ENCODE results near the gene CNRIP1.
"Not testable (repeated sequence)": the region's sequence is repeated elsewhere in the genome, so short reads cannot be mapped to it uniquely, and the experiment has no call there.

Gene CNRIP1

DNA sequence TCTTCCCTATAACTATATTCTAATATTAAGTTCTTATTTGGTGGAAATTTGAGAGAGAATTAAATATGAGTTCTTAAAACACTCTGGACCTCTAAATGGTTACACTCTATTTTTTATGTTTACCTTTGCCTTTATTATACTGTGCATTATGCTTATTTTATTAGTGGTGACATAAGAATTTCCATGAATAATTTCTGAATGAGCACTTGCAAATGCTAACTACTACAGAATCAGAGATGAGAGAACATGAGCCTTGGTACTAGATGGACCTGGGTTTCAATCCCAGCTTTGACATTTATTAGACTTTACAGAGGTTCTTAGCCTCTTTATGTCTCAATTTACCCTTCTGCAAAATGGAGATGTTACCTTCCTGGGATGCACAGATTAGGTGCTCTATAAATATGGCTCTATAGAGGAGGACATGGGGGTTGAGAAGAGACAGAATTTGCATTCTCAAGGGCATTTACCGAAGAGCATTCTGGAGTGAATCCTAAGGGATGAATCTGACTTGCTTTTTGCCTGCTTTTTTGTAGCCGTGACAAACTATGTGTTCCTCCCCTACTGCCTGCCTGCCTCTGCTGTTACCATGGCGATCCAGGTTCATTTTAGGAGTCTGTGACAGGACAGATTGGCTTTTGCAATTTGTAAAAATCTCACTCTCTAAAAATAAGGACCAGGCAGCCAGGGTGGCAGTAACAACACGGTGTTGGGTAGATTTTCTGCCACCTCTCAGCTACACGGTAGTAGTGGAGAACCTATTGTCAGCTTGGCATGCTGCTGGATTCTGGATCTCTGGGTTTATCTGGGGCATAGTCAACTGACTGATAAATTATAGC is 20.7 kb upstream of the CNRIP1 start:
- DNase-seq = no peak

DNA sequence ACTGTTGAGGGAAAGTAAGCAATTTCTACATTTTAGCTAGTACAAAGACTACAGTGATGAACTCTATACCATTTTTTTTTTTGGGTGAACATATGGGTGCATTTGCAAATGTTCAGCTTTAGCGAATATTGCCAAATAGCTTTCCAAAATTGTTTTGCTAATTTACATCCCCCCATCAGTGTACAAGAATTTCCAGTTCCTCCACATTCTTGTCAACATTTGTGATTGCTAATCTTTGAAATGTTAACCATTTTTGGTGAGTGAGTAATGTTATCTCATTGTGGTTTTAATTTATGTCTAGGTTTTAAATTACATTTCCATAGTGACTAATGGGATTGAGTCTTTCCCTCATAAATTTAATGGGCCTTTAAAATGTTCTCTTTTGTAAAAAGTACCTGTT is 16.4 kb upstream of the CNRIP1 start:
- no peak for DNase-seq

DNA sequence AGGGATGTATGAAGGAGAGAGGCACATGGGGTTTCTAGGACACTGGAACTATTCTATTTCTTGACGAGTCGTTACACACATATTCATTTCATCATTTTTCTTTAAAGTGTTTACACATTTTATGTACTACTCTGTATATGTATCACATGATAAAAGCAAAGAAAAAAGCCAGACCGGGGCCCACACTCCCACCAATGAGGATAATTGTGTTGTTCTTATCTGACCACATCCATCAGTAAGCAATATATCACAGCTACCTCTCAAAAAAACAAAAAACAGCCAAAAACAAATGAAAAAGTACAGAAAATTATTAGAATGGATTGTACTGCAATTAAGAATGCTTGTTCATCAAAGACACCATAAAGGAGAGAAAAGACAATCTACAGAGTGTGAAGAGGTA is 14.2 kb upstream of the CNRIP1 start:
- no peak for DNase-seq

DNA sequence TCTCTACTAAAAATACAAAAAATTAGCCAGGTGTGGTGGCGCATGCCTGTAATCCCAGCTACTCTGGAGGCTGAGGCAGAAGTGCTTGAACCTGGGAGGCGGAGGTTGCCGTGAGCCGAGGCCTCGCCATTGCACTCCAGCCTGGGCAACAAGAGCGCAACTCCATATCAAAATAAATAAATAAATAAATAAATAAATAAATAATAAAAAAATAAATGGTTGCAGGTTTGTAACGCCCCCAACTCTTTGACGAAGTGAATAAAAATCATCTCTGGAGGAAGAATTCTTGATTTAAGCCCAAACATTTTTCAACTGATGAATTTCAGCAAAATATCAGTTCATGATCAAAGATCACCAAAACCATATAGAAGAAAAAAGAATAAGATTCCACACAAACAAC is 13.3 kb upstream of the CNRIP1 start:
- no peak for DNase-seq

DNA sequence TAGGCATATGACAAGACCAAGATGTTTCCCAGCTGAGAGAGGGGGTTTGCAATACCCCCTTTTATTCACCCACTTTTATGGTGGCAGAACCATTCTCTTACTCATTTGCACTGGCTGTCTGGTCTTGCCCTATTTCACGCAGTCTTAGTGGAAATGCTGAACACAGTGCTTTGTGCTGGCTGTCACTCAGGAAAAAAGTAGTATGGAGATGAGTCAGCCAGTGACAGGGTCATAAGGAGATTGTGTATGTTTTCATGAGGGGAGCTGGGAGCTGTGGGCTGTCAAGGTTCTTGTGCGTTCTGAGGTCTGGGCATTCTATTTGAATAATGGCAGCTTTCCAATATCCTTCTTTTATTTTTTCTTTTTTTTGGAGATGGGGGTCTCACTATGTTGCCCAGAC is 10.9 kb upstream of the CNRIP1 start:
- no peak for DNase-seq

DNA sequence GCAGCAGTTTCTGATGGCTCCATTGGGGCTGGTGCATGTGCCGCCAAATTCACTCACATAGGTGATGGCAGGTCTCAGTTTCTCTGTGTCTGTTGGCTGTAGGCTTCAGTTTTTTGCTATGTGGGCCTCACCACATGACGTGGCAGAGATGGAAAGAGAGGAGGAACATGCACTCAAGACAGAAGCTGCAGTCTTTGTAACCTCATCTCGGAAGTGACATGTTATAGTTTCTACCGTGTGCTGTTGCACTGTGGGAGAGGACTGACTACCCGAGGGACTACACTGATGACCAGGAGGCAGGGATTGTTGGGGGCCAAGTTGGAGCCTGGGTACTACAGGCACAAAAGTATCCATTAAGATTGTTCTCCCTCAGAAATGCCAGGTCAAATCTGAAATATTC is 9.2 kb upstream of the CNRIP1 start:
- no peak for DNase-seq

DNA sequence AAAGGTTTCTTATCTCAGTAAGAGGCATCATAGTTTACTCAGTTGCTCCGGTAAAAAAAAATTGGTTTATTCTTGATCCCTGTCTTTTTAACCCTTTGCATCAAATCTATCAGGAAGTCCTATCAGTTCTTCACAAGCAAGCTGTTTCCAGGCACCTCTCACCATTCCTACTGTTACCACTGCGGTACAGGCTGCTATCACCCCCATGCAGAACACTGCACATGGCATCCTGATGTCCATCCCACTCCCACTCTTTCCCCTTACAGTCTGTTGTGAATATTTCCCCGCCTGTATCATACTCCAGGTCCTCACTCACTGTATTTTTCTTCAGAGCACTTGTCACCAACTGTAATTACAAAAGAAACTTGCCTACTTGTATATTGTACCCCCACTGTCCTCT is 5.3 kb upstream of the CNRIP1 start:
- DNase-seq = no peak

DNA sequence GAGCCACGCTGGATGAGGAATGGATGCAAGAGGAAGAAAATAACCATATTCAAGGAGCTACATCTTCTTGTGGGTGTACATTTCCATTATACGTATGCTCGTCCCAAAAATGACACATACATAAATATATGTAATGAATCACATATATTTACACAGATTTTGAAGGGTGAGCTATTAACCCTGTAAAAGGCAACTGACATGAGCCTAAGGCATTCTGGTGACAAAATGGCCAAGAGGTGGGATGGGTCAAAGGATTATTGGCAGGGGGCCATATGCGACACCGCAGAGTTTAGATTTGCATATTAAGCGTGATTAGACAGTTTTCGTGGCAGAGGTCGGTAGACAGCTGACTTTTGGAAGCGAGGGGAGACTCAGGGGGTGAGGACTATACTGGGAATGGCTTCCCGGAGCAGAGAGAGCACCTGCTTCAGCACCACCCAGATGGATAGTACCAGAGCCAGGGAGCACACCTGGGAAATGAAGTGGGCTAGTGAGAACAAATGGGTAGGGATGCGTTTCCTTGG is 431 bp upstream of the CNRIP1 start:
- no peak for DNase-seq

DNA sequence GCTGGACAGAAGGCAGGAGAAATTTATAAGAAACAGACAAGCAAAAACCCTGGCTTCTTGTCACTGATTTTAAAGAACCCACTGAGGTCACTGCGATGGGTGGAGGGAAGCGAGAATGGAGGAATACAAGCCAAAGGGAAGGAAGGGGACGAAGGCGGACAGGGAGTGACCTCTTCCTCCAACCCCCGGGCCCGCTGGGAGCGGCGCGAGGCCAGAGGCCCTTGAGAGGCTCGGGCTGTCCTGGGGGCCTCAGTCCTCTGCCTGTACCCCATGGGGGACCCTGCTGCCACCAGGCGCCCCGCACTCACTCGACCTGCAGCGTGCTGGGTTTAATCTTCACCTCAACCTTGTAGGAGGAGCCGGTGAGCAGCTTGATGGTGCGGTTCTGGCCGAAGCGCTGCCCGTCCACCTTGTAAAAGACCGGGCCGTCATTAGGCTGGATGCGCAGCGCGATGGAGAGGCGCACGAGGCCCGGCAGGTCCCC is 793 bp downstream of the CNRIP1 start:
- no peak for DNase-seq

DNA sequence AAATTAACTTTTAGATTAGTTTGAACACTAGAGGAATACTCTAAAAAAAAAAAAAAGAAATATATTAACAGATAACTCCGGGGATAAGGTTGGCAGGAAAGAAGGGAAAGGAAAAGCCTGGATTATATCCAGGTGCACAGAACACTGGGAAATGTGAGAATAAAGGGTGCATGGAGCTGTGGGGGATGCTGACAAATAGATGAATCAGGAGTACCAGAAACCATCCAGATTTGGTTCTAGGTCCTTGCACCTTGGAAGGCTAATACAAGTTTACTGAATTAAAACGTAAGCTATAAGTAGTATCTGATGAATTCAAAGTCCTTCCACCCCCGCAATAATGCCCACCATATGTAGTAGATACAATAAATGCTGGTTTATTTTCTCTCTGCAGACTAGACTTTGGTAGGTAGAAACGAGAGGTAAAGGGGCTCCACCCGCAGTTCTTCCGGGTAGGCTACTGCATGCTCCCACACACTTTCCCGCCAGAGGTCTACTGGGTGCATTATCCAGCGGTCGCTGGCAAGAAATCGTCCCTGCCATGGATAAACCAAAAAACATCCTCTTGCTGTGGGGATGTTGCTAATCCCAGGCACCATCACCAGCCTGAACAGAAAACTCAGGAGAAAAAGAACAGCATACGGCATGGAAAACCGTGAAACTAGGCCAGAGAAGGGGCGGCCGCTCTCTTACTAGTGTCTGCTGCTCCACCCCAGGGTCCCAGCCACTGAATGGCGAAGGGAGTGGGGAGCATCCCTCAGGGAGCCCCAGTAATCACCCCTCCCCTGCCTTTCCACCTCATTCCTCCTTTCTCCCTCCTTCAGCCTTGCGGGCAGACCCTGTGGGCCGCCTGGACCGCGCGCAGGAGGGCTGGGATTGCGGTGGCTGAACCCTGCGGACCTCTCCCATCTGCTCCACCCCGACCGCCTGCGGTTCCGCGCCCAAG is 1.5 kb downstream of the CNRIP1 start:
- no peak for DNase-seq

DNA sequence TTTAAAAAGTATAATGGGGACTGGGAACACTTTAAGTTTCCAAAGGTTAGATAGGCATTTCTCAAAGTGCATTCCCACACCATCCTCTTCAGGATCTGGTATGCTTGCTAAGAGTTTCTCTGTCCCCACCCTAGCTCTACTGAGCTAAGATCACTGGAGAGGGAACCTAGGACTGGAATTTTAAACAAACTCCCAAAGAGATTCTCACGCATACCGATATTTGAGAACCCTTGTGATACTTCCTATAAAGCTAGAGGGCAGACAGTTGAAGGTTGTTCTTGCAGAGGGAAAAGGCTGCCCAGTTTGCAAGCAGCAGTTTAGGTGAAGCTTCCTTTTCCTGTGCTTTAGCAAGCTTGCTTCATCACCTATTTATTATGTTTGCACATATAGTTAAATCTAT is 3.6 kb downstream of the CNRIP1 start:
- DNase-seq = no peak

DNA sequence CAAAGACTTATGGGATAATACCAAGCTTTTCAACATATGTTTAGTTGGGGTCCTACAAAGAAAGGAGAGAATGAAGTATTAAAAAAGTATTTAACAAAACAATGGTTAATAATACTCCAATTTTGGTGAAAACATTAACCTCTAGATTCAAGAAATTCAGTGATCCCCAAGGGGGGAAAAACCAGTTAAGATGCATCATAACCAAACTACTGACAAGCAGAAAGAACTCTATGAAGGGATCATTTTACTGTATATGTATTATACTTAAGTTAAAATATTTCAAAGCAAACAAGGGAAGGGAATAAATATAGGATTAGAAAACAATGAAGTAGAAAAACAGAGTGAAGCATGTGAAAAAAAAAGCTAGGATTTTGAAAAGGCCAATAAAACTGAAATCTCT is 8.7 kb downstream of the CNRIP1 start:
- DNase-seq = no peak

DNA sequence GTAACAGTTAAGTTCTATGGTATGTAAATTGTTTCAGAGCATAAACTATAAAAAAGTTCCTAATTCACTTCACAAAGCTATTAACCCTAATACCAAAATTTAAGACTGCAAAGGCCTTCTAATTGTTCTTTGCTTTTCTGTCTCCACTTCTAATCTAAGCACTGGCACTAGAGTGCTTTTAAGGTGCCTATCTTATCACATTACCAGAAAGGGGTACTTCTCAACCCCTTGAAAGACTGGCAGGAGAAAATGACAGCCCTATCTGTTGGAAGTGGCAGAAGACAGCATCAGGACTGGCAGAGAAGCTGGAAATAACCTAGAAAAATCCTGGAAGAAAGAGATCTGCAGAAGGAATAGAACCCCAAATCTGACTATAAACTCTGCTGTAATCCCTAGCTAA is 10.3 kb downstream of the CNRIP1 start:
- DNase-seq = no peak

DNA sequence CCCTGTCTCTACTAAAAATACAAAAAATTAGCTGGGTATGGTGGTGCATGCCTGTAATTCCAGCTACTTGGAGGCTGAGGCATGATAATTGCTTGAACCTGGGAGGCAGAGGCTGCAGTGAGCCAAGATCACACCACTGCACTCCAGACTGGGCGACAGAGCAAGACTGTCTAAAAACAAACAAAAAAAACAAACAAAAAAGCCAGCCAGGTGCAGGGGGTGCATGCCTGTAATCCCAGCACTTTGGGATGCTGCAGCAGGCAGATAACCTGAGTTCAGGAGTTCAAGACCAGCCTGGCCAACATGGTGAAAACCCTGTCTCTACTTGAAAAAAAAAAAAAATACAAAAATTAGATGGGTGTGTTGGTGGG is 15.9 kb downstream of the CNRIP1 start:
- DNase-seq = not testable (repeated sequence)

DNA sequence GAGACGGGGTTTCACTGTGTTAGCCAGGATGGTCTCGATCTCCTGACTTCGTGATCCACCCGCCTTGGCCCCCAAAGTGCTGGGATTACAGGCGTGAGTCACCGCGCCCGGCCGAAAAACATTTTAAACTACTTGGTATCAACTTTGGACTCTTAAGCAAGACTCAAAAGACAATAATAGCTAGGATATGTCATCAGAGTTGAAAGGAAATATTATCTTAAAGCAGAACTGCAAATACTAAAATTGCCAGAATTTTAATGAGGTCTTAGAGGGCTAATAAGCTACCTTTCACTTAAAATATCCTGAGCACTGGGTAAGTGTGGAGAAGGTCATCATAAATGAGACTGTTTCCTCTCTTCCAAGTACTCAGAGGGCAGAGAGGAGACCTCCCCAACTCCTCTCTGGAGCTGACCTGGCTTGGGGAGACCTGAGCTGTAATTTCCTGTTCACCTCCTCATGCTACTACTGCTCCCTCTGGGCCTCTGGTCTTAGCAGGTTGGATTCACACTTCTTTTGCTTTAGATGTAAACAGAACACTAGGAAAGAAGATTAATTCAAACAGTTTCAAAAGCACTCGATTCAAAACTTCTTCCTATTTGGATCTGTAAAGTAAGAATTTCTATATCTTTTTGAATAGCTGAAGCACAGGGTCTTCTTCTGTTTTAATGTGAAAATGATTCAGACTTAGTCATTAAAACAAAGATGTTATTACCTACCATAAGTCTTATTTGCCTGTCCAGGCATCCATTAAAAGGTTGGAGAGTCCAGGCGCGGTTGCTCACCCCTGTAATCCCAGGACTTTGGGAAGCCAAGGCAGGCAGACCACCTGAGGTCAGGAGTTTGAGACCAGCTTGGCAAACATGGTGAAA is 16.5 kb downstream of the CNRIP1 start:
- no peak for DNase-seq

DNA sequence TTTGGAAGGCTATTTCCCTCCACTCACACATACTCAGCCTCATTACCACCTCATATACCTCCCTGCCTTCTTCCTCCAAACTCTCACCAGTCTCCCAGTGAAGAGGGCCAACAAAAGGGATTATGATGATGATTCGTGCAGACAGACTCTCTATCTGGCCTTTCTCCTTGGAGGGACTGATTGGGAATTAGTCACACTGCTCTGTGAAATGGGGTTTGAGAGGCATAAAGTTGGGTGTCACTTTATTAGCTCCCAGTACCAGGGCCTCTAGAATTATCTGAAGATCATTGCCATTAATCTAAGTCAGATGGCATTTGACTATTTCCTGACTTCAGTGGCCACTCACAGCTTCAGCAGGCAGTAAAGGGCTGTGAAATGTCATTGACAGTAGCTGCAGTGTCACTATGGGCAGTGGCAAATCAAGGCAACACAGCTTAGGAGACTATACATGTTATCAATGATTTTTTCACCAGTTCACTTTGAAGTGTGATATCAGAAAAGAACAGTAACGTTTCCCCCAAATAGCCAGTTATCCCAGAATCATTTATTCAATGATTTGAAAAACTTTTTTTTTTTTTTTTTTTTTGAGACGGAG is 17.4 kb downstream of the CNRIP1 start:
- DNase-seq = no peak

DNA sequence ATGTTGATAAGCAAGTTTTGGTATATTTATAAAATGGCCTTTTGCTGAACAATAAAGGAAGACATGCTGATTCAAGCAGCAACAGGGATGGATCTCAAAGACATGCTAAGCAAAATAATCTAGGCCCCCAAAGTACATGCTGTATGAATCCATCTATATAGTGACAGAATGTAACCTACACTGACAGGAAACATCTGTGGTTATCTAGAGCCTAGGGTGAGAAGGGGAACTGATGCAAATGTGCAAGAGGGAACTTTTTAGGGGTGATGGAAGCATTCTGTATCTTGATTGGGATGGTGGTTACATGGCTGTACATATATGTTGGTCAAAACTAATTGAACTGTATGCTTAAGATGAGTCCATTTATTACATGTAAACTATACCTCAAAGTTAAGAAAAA is 24.2 kb downstream of the CNRIP1 start:
- no peak for DNase-seq

DNA sequence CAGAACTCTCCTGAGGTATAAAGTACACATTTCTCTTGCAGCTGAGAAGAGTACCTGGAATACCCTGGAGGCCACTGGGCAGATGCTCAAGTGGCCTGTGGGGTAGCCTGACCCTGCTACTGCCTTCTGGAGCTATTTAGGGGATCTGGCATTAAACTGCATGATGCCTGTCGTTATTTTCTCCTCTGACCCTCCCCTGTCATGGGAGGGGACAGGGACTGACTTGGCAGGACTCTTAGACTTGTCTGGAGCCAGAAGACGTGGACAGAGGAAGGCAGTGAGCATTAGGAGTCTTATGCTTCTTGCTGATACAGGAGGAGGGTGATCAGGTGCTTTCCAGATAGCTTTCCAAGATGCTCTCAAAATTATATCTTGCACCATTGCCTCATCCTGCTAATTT is 24.8 kb downstream of the CNRIP1 start:
- DNase-seq = no peak

DNA sequence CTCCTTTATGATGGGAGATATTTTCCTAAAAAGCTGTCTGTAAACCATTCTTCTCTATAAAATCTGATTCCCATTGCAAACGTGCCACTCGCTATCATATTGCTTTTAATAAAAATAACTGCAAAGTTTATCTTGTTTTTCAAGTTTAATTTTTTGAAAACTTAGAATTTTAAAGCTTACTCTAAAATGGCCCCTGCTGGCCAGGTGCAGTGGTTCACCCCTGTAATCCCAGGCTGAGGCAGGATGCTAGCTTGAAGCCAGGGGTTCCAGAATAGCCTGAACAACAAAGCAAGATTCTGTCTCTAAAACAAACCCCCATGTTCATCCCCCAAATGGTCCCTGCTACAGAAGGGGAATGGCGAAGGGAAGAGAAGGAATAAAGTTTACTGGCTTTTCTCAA is 25.6 kb downstream of the CNRIP1 start:
- DNase-seq = no peak

DNA sequence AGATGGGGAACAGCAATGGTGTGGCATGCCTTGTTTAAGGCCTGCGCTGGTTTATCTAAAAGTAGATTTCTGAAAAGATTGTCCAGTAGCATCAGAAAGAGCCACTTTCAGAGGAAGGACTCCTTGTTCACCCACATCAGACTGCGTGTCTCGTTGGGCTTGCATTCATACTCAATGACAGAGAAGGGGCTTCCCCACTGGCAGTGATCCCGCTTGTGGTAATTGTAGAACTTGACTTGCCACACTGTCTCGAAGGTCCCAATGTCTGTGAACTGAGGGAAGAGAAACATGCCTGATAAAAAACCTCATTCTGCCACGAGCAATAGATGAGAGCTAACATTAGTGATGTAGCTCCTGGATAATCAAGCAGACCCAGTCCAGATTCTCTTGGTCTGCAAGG is 26.0 kb downstream of the CNRIP1 start:
- DNase-seq = no peak

DNA sequence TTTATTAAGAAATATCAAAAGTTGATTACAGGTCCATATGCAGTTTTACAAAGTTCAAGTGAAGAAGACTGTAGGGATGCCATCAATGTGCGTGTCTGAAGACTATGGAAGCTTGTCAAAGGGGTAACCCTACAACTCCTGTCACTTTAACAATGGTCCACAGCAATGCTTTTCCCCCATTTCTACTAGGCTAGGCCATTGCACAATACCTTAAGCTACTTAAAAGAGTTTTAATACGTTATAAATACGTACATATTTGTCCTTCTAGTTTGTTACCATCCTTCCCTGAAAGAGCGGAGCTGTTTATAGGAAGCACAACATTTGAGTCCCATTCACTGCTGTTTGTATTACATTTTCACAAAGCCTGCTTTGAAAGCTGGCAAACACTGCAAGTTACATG is 26.7 kb downstream of the CNRIP1 start:
- DNase-seq = no peak

DNA sequence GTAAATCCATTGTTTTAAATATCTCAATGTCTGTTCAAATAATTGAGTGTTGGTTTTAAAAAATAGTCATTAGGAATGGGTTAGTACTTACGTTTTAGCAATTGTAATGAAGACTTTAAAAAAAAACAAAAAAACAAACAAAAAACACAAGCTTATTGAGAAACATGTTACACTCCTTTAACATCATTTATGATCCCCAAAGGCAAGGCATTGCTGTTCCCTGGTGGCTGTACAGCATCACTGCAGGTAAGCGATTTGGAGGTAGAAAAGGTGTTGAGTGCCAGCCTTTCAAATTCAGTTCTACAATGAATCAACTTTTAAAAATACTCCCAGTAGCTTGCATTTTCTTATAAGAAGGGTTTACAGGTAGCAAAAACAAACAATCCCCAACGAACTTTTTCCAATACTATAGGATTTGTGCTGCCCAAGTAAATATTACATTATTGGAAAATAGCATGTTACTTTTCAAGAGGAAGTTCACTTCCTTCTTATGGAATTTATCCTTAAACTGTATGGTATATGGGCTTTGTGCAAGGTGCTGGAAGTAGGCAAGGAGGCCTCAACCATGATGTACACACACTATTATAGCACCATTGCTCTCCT is 27.5 kb downstream of the CNRIP1 start:
- DNase-seq = no peak

Measured in GF-D8 (cell line).